NB4 (cell line): ENCODE data around the gene SLC25A39.
"Not testable (repeated sequence)": the region's sequence is repeated elsewhere in the genome, so short reads cannot be mapped to it uniquely, and the experiment has no call there.

Source experiments
- DNase-seq: peaks from one replicate; pipeline ENCODE4 v3.0.0; 2010; ENCODE audit warnings: low read depth
- H3K4me3 ChIP-seq: one replicate; pipeline ENCODE4 v1.5.1; 2011; ENCODE audit warnings: mild to moderate bottlenecking, low read depth, low read length, moderate library complexity
- CTCF ChIP-seq: IDR thresholded peaks from one replicate; pipeline ENCODE4 v1.5.1; 2012; ENCODE audit warnings: low read depth, low read length
- MAX ChIP-seq: IDR thresholded peaks from 2 replicates; pipeline ENCODE4 v1.6.1; 2011; ENCODE audit warnings: low read depth, low read length
- MYC ChIP-seq: IDR thresholded peaks from 2 replicates; pipeline ENCODE4 v1.6.1; 2011; ENCODE audit warnings: low read depth, low read length
- POLR2A ChIP-seq: IDR thresholded peaks from 2 replicates; pipeline ENCODE4 v1.6.1; 2011; ENCODE audit warnings: mild to moderate bottlenecking; ENCODE audit not compliant: insufficient read length; ENCODE audit errors: extremely low read depth

The SLC25A39 gene

GRCh38 chr17:44348988-44349364 lies 24.4 kb upstream of the SLC25A39 start:
- TF ChIP-seq MYC: no peak
- TF ChIP-seq CTCF: no peak
- TF ChIP-seq MAX: no peak
- TF ChIP-seq POLR2A: no peak
- DNase-seq: no peak
- no peak overlapping the region for H3K4me3 ChIP-seq

- peak; percentile 96 for TF ChIP-seq MYC
- no peak for TF ChIP-seq POLR2A
- TF ChIP-seq MAX: peak; percentile 99
- no peak for TF ChIP-seq CTCF
- H3K4me3 ChIP-seq: no peak overlapping the region
- peak; percentile 91 for DNase-seq
Observed at GRCh38 chr17:44348234-44348987, 23.8 kb upstream of the SLC25A39 start.

GRCh38 chr17:44347206-44348055 lies 22.8 kb upstream of the SLC25A39 start:
- DNase-seq, H3K4me3 ChIP-seq: not testable (repeated sequence)

- no peak for DNase-seq
- H3K4me3 ChIP-seq: peak overlapping the region; percentile 90
Observed at GRCh38 chr17:44346064-44346844, 21.6 kb upstream of the SLC25A39 start.

GRCh38 chr17:44345454-44346026 lies 20.9 kb upstream of the SLC25A39 start:
- DNase-seq: peak; percentile 78
- TF ChIP-seq MAX (no peak), MYC (no peak), CTCF (peak; percentile 75), POLR2A (no peak)
- peak overlapping the region; percentile 90 for H3K4me3 ChIP-seq

More at GRCh38 chr17:44346064-44346844, 21.6 kb upstream of the SLC25A39 start:
- no peak for TF ChIP-seq MAX

- DNase-seq: peak; percentile 93
- peak within 1 kb of the TSS; percentile 90 for H3K4me3 ChIP-seq
- TF ChIP-seq POLR2A (peak; percentile 62), CTCF (no peak), MYC (0 out of 2 replicates have a peak, but pooled peaks have one; percentile 22), MAX (peak; percentile 84)
Observed at GRCh38 chr17:44344939-44345453, 20.4 kb upstream of the SLC25A39 start, which contains the start of gene GRN. GRN (plus strand) TSS chr17:44345302; CDS start chr17:44349165, 3,863 bp downstream.
